Caco-2 (cell line): Measurements from ENCODE around the gene IGF2BP3. TPM values are rescaled to one million over a fixed set of nuclear protein-coding genes. Genes with fewer than 3 reads are reported as not detected.

ENCODE experiments used
- BruUV-seq: library from RNA; stranded (reverse); fragments of 400-500 nt; replicated peaks from 2 replicates; lab custom pipeline; 2021; lab: Mats Ljungman, UMichigan
- CTCF ChIA-PET: fragments of 300-600 bp; sonication (Branson Sonifier 250); formaldehyde crosslinking; loops from one replicate; lab custom pipeline; 2022; ENCODE audit warnings: antibody characterized with exemption; lab: Charles Lee
- POLR2A ChIA-PET: fragments of 300-600 bp; sonication (Branson Sonifier 250); formaldehyde crosslinking; loops from one replicate; lab custom pipeline; 2022; ENCODE audit warnings: antibody characterized with exemption; lab: Charles Lee
- DNase-seq, 2 experiments: peaks; one replicate each; pipeline versions ENCODE4 v3.0.0 to v3.0.0-alpha.2; 2020 to 2022
- H3K27me3 ChIP-seq: replicated peaks from 2 replicates; pipeline ENCODE4 v1.6.0; 2011; ENCODE audit warnings: low read length; ENCODE audit not compliant: control insufficient read depth, insufficient read depth
- H3K36me3 ChIP-seq: 2 replicates; pipeline ENCODE4 v1.5.1; 2011; ENCODE audit warnings: low read length; ENCODE audit not compliant: control insufficient read depth, insufficient read depth
- H3K4me1 ChIP-seq: fragments of 250-450 bp; sonication (Bioruptor Pico); 2 replicates; pipeline ENCODE4 v1.5.1; 2020; ENCODE audit warnings: mild to moderate bottlenecking
- H3K4me3 ChIP-seq: 2 replicates; pipeline ENCODE4 v1.5.1; 2011; ENCODE audit warnings: low read depth, mild to moderate bottlenecking, control low read depth, low read length
- H3K9me3 ChIP-seq: fragments of 250-450 bp; sonication (Bioruptor Pico); 2 replicates; pipeline ENCODE4 v1.5.1; 2020; ENCODE audit warnings: mild to moderate bottlenecking, moderate library complexity
- H3K27ac Mint-ChIP-seq: one replicate; pipeline ENCODE4 v1.8.0; 2022; ENCODE audit warnings: mixed read lengths; ENCODE audit not compliant: unreplicated experiment
- H3K27me3 Mint-ChIP-seq: one replicate; pipeline ENCODE4 v1.8.0; 2022; ENCODE audit warnings: mixed read lengths; ENCODE audit not compliant: insufficient read depth, unreplicated experiment
- H3K36me3 Mint-ChIP-seq: one replicate; pipeline ENCODE4 v1.8.0; 2022; ENCODE audit warnings: mild to moderate bottlenecking, mixed read lengths; ENCODE audit not compliant: insufficient read depth, unreplicated experiment
- H3K4me1 Mint-ChIP-seq: one replicate; pipeline ENCODE4 v1.8.0; 2022; ENCODE audit warnings: low read depth, mixed read lengths; ENCODE audit not compliant: unreplicated experiment
- H3K4me3 Mint-ChIP-seq: one replicate; pipeline ENCODE4 v1.8.0; 2022; ENCODE audit warnings: mild to moderate bottlenecking, moderate library complexity, mixed read lengths; ENCODE audit not compliant: unreplicated experiment
- H3K9me3 Mint-ChIP-seq: one replicate; pipeline ENCODE4 v1.8.0; 2022; ENCODE audit warnings: mixed read lengths; ENCODE audit not compliant: unreplicated experiment
- CTCF ChIP-seq, 2 experiments: fragments of 200-600 bp in 1 of 2; IDR thresholded peaks; 1 replicate in 1 of 2; 2 replicates in 1 of 2; pipeline versions ENCODE4 v1.5.1 to v1.8.0; 2011 to 2022; ENCODE audit warnings: antibody characterized with exemption in 1 of 2, control low read depth in 1 of 2, inconsistent platforms in 1 of 2, low read depth in 1 of 2, low read length in 1 of 2, mild to moderate bottlenecking in 1 of 2, moderate library complexity in 1 of 2; ENCODE audit not compliant: insufficient read depth in 1 of 2, severe bottlenecking in 1 of 2, unreplicated experiment in 1 of 2
- intact Hi-C: fragments of 100-400 bp; cut with micrococcal nuclease; formaldehyde crosslinking; loops from one replicate; pipeline ENCODE4 v1.10.0; 2022; ENCODE audit not compliant: unreplicated experiment
- total RNA-seq: library from RNA; stranded (reverse); gene quantifications from 2 replicates; pipeline ENCODE4 v1.2.3, GENCODE V29; 2022

The IGF2BP3 gene
- total RNA-seq, 1 experiment from 2014 or later: 127 TPM

- Histone ChIP-seq H3K4me1 (peaks cover 9% of the 10 kb centered on the region), H3K36me3 (no peaks in the 10 kb centered on the region), H3K9me3 (no peaks in the 10 kb centered on the region), H3K4me3 (no peak overlapping the region), H3K27me3 (no peaks in the 10 kb centered on the region)
- no peak overlapping the region for H3K27ac Mint-ChIP-seq
- H3K4me1 Mint-ChIP-seq: peaks cover 30% of the 10 kb centered on the region
- POLR2A ChIA-PET: no interaction called here
- peaks cover 75% of the 10 kb centered on the region for H3K36me3 Mint-ChIP-seq
- intact Hi-C loops: no loop called here
- no TSS peak for BruUV-seq
- H3K4me3 Mint-ChIP-seq: no peak overlapping the region
- no peaks in the 10 kb centered on the region for H3K27me3 Mint-ChIP-seq
- H3K9me3 Mint-ChIP-seq: no peaks in the 10 kb centered on the region
- DNase-seq: no peak
- CTCF ChIA-PET: no interaction called here
- TF ChIP-seq CTCF (IDR thresholded peaks at IDR 0.05; ENCODE audit: insufficient read depth in 1 of 2, low read depth in 1 of 2, low read length in 1 of 2, severe bottlenecking in 1 of 2, unreplicated experiment in 1 of 2): no peak
These were observed 117.1 kb downstream of the IGF2BP3 start for GRCh38 chr7:23353172-23353571.

- no peaks in the 10 kb centered on the region for H3K27me3 ChIP-seq
- Mint-ChIP-seq H3K4me1 (peaks cover 13% of the 10 kb centered on the region), H3K36me3 (peaks cover 82% of the 10 kb centered on the region), H3K9me3 (no peaks in the 10 kb centered on the region), H3K27me3 (no peaks in the 10 kb centered on the region), H3K4me3 (no peak overlapping the region), H3K27ac (no peak overlapping the region)
- BruUV-seq: no TSS peak
- no peaks in the 10 kb centered on the region; the same call in 1 of the 2 replicates for H3K36me3 ChIP-seq
- intact Hi-C loops: no loop called here
- no peaks in the 10 kb centered on the region for H3K4me1 ChIP-seq
- no peak for TF ChIP-seq CTCF (IDR thresholded peaks at IDR 0.05; ENCODE audit: insufficient read depth in 1 of 2, low read depth in 1 of 2, low read length in 1 of 2, severe bottlenecking in 1 of 2, unreplicated experiment in 1 of 2)
- no peak overlapping the region for H3K4me3 ChIP-seq
- ChIA-PET CTCF (no interaction called here), POLR2A (no interaction called here)
- no peaks in the 10 kb centered on the region for H3K9me3 ChIP-seq
- no peak for DNase-seq
These were observed 119.8 kb downstream of the IGF2BP3 start for GRCh38 chr7:23350466-23350865.

GRCh38 chr7:23349484-23350157 lies 120.7 kb downstream of the IGF2BP3 start:
- Histone ChIP-seq H3K4me3 (no peak overlapping the region), H3K9me3 (no peaks in the 10 kb centered on the region), H3K4me1 (no peaks in the 10 kb centered on the region), H3K27me3 (no peaks in the 10 kb centered on the region), H3K36me3 (no peaks in the 10 kb centered on the region; the same call in none of the 2 replicates)
- H3K4me1 Mint-ChIP-seq: peaks cover 13% of the 10 kb centered on the region
- H3K27ac Mint-ChIP-seq: peak overlapping the region; percentile 51
- POLR2A ChIA-PET: no interaction called here
- DNase-seq: no peak
- intact Hi-C loops: no loop called here
- H3K4me3 Mint-ChIP-seq: no peak overlapping the region
- peaks cover 82% of the 10 kb centered on the region for H3K36me3 Mint-ChIP-seq
- no peak for TF ChIP-seq CTCF (IDR thresholded peaks at IDR 0.05; ENCODE audit: insufficient read depth in 1 of 2, low read depth in 1 of 2, low read length in 1 of 2, severe bottlenecking in 1 of 2, unreplicated experiment in 1 of 2)
- BruUV-seq: no TSS peak
- H3K27me3 Mint-ChIP-seq: no peaks in the 10 kb centered on the region
- CTCF ChIA-PET: no interaction called here
- H3K9me3 Mint-ChIP-seq: no peaks in the 10 kb centered on the region
